ENCODE measurements around the gene SFTA2. TPM values are rescaled to one million over a fixed set of nuclear protein-coding genes. Genes with fewer than 3 reads are reported as not detected.

SFTA2 gene
- total and polyA plus RNA-seq, 10 of the 15 experiments (the other 5 are each of a cell fraction or from before 2014, with no cell fraction given): 0.15 to 0.92 (median 0.33) TPM; not detected in 4

- TF ChIP-seq MLLT1 (IDR thresholded peaks at IDR 0.05): no peak
- no peak for TF ChIP-seq ZNF622 (IDR thresholded peaks at IDR 0.05)
- TF ChIP-seq CEBPB (IDR thresholded peaks at IDR 0.05; ENCODE audit: borderline replicate concordance in 1 of 2, low read depth in 2 of 2, low read length in 2 of 2): no peak
Observed at GRCh38 chr6:30945281-30945680, 13.3 kb upstream of the SFTA2 start (continued).

GRCh38 chr6:30944051-30944450, 12.1 kb upstream of the SFTA2 start:
- no peaks in the 10 kb centered on the region; the same call in 2 of the 3 replicates for H3K9me3 ChIP-seq (replicated peaks; ENCODE audit: control insufficient read depth, insufficient read depth, low read length)
- H3K4me2 ChIP-seq (ENCODE audit: control insufficient read depth, insufficient read depth): no peak overlapping the region
- no peak overlapping the region for H3K27ac ChIP-seq (ENCODE audit: control insufficient read depth, insufficient read depth)
- ChIA-PET POLR2A (no interaction called here), SMC1A (ENCODE audit: uncharacterized antibody, unreplicated experiment) (no interaction called here), RAD21 (ENCODE audit: unreplicated experiment) (no interaction called here), CTCF (no interaction called here)
- in situ Hi-C loops (cut with MboI) (no loop called here), intact Hi-C loops (cut with micrococcal nuclease; ENCODE audit: unreplicated experiment) (no loop called here)
- 49% methylated on average over 4 of the region's 4 CpGs for WGBS (ENCODE audit: insufficient coverage, insufficient replicate concordance, low lambda C conversion rate, missing lambda C conversion rate)
- H3K79me2 ChIP-seq (ENCODE audit: control insufficient read depth, insufficient read depth, low read length): no peaks in the 10 kb centered on the region
- H3K27me3 ChIP-seq (replicated peaks in 1 of 2; ENCODE audit: control insufficient read depth in 2 of 2, insufficient read depth in 2 of 2, low read length in 1 of 2): peaks cover 0 to 3% of the 10 kb centered on the region in 2 experiments; a peak in 3 of 4 replicates
- no TSS peak for BruUV-seq (replicated peaks)
- H3K9ac ChIP-seq (ENCODE audit: control insufficient read depth, insufficient read depth, low read length): no peak overlapping the region
- H3K36me3 ChIP-seq (ENCODE audit: control insufficient read depth in 2 of 2, insufficient read depth in 2 of 2, low read length in 1 of 2): no peaks in the 10 kb centered on the region
- ATAC-seq (no peak), DNase-seq (ENCODE audit: low read depth, low spot score) (no peak), FAIRE-seq (no peak)
- no peaks in the 10 kb centered on the region; the same call in 1 of the 2 replicates for H4K20me1 ChIP-seq (ENCODE audit: control insufficient read depth, insufficient read depth)
- no peak for TF ChIP-seq USF1 (IDR thresholded peaks at IDR 0.05; ENCODE audit: borderline replicate concordance, extremely low read length, insufficient read depth, low read depth, low read length)
- TF ChIP-seq STAT3 (IDR thresholded peaks at IDR 0.05; ENCODE audit: low read depth, low read length): no peak
- no peak for TF ChIP-seq ZNF687 (IDR thresholded peaks at IDR 0.05)
- TF ChIP-seq ZBTB40 (IDR thresholded peaks at IDR 0.05; ENCODE audit: borderline replicate concordance): no peak
- TF ChIP-seq NR2C2 (IDR thresholded peaks at IDR 0.05; ENCODE audit: borderline replicate concordance, control insufficient read depth, insufficient read length, low read depth): no peak
- TF ChIP-seq BACH1 (IDR thresholded peaks at IDR 0.05; ENCODE audit: borderline replicate concordance): no peak
- no peak for TF ChIP-seq MAX (IDR thresholded peaks at IDR 0.05; ENCODE audit: low read depth, low read length)
- TF ChIP-seq SMC3 (IDR thresholded peaks at IDR 0.05; ENCODE audit: borderline replicate concordance, low read length): no peak
- TF ChIP-seq HCFC1 (IDR thresholded peaks at IDR 0.05; ENCODE audit: low read length): no peak
- no peaks in the 10 kb centered on the region for H3K4me1 ChIP-seq (ENCODE audit: control insufficient read depth, insufficient read depth, low read length)
- H3K4me3 ChIP-seq: no peak overlapping the region
- H2AFZ ChIP-seq (ENCODE audit: control insufficient read depth, low read depth, low read length): no peak overlapping the region
